Measurements from ENCODE around the gene RBM11. TPM values are rescaled to one million over a fixed set of nuclear protein-coding genes. Genes with fewer than 3 reads are reported as not detected.

RBM11 gene
- total and polyA plus RNA-seq, 9 of the 15 experiments (the other 6 are each of a cell fraction or from before 2014, with no cell fraction given), result 0.98 to 5.3 (median 2.9) TPM

DNA sequence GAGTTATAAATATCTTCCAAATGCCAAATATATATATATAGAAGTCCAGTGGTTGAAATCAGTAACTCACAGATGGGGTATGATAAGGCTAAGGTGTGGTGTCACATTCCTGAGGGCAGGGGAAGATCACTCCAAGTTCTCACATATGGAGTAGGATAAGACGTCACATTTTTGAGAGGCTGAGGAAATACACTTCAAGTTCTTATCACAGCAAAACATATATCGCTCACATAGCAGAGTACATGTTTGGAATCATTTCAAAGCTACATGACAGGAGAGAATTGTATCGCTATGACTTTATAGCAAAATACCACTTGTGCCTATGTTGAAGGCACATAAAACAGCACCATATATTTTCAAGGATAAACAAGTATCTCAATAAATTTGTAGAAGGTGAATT is 55.1 kb downstream of the RBM11 start (continued):
- TF ChIP-seq, protein P1, sequence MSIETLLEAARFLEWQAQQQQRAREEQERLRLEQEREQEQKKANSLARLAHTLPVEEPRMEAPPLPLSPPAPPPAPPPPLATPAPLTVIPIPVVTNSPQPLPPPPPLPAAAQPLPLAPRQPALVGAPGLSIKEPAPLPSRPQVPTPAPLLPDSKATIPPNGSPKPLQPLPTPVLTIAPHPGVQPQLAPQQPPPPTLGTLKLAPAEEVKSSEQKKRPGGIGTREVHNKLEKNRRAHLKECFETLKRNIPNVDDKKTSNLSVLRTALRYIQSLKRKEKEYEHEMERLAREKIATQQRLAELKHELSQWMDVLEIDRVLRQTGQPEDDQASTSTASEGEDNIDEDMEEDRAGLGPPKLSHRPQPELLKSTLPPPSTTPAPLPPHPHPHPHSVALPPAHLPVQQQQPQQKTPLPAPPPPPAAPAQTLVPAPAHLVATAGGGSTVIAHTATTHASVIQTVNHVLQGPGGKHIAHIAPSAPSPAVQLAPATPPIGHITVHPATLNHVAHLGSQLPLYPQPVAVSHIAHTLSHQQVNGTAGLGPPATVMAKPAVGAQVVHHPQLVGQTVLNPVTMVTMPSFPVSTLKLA (conservative IDR thresholded peaks at IDR 0.05), result 0 out of 4 replicates have a peak, but pooled peaks of 1 of the 2 experiments have one; percentile 29
- TF ChIP-seq PYGO2 (tag; IDR thresholded peaks at IDR 0.05) (no peak), SNRNP70 (optimal IDR thresholded peaks at IDR 0.05; ENCODE audit: low read depth, low read length) (no peak), ZNF431 (CRISPR knock-in tag; IDR thresholded peaks at IDR 0.05) (no peak), ZNF24 (IDR thresholded peaks at IDR 0.05) (no peak), ZNF717 (CRISPR knock-in tag; IDR thresholded peaks at IDR 0.05) (no peak), ZNF444 (CRISPR knock-in tag; IDR thresholded peaks at IDR 0.05) (no peak), RB1 (IDR thresholded peaks at IDR 0.05; ENCODE audit: low read depth) (no peak), NFE2L1 (tag; IDR thresholded peaks at IDR 0.05; ENCODE audit: borderline replicate concordance, low read depth) (no peak), HNRNPH1 (optimal IDR thresholded peaks at IDR 0.05; ENCODE audit: low read depth, low read length) (no peak), HNRNPK (IDR thresholded peaks at IDR 0.05; ENCODE audit: low read depth, low read length, poor library complexity, severe bottlenecking) (no peak), ATF1 (CRISPR knock-in tag; IDR thresholded peaks at IDR 0.05) (no peak), ATF1 (tag; IDR thresholded peaks at IDR 0.05) (peak; percentile 78)
- TF ChIP-seq, protein P2, sequence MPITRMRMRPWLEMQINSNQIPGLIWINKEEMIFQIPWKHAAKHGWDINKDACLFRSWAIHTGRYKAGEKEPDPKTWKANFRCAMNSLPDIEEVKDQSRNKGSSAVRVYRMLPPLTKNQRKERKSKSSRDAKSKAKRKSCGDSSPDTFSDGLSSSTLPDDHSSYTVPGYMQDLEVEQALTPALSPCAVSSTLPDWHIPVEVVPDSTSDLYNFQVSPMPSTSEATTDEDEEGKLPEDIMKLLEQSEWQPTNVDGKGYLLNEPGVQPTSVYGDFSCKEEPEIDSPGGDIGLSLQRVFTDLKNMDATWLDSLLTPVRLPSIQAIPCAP (CRISPR knock-in tag; IDR thresholded peaks at IDR 0.05; ENCODE audit: borderline replicate concordance), result no peak
- TF ChIP-seq, protein P3, sequence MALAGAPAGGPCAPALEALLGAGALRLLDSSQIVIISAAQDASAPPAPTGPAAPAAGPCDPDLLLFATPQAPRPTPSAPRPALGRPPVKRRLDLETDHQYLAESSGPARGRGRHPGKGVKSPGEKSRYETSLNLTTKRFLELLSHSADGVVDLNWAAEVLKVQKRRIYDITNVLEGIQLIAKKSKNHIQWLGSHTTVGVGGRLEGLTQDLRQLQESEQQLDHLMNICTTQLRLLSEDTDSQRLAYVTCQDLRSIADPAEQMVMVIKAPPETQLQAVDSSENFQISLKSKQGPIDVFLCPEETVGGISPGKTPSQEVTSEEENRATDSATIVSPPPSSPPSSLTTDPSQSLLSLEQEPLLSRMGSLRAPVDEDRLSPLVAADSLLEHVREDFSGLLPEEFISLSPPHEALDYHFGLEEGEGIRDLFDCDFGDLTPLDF (CRISPR knock-in tag; IDR thresholded peaks at IDR 0.05), result no peak
- TF ChIP-seq, protein P4, sequence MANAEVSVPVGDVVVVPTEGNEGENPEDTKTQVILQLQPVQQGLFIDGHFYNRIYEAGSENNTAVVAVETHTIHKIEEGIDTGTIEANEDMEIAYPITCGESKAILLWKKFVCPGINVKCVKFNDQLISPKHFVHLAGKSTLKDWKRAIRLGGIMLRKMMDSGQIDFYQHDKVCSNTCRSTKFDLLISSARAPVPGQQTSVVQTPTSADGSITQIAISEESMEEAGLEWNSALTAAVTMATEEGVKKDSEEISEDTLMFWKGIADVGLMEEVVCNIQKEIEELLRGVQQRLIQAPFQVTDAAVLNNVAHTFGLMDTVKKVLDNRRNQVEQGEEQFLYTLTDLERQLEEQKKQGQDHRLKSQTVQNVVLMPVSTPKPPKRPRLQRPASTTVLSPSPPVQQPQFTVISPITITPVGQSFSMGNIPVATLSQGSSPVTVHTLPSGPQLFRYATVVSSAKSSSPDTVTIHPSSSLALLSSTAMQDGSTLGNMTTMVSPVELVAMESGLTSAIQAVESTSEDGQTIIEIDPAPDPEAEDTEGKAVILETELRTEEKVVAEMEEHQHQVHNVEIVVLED (CRISPR knock-in tag; IDR thresholded peaks at IDR 0.05), result no peak
- TF ChIP-seq, protein P5, sequence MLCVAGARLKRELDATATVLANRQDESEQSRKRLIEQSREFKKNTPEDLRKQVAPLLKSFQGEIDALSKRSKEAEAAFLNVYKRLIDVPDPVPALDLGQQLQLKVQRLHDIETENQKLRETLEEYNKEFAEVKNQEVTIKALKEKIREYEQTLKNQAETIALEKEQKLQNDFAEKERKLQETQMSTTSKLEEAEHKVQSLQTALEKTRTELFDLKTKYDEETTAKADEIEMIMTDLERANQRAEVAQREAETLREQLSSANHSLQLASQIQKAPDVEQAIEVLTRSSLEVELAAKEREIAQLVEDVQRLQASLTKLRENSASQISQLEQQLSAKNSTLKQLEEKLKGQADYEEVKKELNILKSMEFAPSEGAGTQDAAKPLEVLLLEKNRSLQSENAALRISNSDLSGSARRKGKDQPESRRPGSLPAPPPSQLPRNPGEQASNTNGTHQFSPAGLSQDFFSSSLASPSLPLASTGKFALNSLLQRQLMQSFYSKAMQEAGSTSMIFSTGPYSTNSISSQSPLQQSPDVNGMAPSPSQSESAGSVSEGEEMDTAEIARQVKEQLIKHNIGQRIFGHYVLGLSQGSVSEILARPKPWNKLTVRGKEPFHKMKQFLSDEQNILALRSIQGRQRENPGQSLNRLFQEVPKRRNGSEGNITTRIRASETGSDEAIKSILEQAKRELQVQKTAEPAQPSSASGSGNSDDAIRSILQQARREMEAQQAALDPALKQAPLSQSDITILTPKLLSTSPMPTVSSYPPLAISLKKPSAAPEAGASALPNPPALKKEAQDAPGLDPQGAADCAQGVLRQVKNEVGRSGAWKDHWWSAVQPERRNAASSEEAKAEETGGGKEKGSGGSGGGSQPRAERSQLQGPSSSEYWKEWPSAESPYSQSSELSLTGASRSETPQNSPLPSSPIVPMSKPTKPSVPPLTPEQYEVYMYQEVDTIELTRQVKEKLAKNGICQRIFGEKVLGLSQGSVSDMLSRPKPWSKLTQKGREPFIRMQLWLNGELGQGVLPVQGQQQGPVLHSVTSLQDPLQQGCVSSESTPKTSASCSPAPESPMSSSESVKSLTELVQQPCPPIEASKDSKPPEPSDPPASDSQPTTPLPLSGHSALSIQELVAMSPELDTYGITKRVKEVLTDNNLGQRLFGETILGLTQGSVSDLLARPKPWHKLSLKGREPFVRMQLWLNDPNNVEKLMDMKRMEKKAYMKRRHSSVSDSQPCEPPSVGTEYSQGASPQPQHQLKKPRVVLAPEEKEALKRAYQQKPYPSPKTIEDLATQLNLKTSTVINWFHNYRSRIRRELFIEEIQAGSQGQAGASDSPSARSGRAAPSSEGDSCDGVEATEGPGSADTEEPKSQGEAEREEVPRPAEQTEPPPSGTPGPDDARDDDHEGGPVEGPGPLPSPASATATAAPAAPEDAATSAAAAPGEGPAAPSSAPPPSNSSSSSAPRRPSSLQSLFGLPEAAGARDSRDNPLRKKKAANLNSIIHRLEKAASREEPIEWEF (CRISPR knock-in tag; IDR thresholded peaks at IDR 0.05), result no peak
- TF ChIP-seq, protein P6, sequence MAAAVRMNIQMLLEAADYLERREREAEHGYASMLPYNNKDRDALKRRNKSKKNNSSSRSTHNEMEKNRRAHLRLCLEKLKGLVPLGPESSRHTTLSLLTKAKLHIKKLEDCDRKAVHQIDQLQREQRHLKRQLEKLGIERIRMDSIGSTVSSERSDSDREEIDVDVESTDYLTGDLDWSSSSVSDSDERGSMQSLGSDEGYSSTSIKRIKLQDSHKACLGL (CRISPR knock-in tag; IDR thresholded peaks at IDR 0.05; ENCODE audit: borderline replicate concordance, poor library complexity, severe bottlenecking), result no peak

All from K562 (cell line).